Stimulated activated CD4-positive, alpha-beta T cell treated with anti-CD3 and anti-CD28 coated beads, Interleukin-4, amount 100 ng/mL, for 24 hours (primary cell): ENCODE measurements around the gene RNF14.
A peak's percentile ranks its signal among the peaks of the same experiment; 100 is the strongest.
"Not testable (repeated sequence)": the region's sequence is repeated elsewhere in the genome, so short reads cannot be mapped to it uniquely, and the experiment has no call there.

Source experiments
- DNase-seq: peaks from one replicate; pipeline ENCODE4 v3.0.0-alpha.2; 2020

The RNF14 gene

GRCh38 chr5:141968914-141969608 lies at the start of gene RNF14:
TSS of gene RNF14 (plus strand) at chr5:141969105. CDS start at chr5:141973589, 4,484 bp downstream.
- DNase-seq: peak; percentile 93

- no peak for DNase-seq
Measured at GRCh38 chr5:141919218-141920119, 49.4 kb upstream of the RNF14 start.

GRCh38 chr5:141920771-141921170 lies 48.1 kb upstream of the RNF14 start:
- DNase-seq: no peak

- not testable (repeated sequence) for DNase-seq
Measured at GRCh38 chr5:141922827-141923447, 46.0 kb upstream of the RNF14 start.

GRCh38 chr5:141923448-141924313 lies 45.2 kb upstream of the RNF14 start, which contains the start of gene DELE1:
TSS of gene DELE1 (plus strand) at chr5:141923871. CDS start at chr5:141923942, 71 bp downstream.
- peak; percentile 92 for DNase-seq

- DNase-seq: no peak
Measured at GRCh38 chr5:141926434-141926833, 42.5 kb upstream of the RNF14 start.

GRCh38 chr5:141928051-141928450 lies 40.9 kb upstream of the RNF14 start:
- no peak for DNase-seq

- DNase-seq: no peak
Measured at GRCh38 chr5:141929398-141930058, 39.4 kb upstream of the RNF14 start.

GRCh38 chr5:141931694-141932093 lies 37.2 kb upstream of the RNF14 start:
- no peak for DNase-seq

- DNase-seq: no peak
Measured at GRCh38 chr5:141933151-141933550, 35.8 kb upstream of the RNF14 start.

GRCh38 chr5:141934099-141934844 lies 34.6 kb upstream of the RNF14 start:
- no peak for DNase-seq

- DNase-seq: no peak
Measured at GRCh38 chr5:141935538-141935937, 33.4 kb upstream of the RNF14 start.

GRCh38 chr5:141940695-141941271 lies 28.1 kb upstream of the RNF14 start:
- DNase-seq: no peak

GRCh38 chr5:141941307-141941706 lies 27.6 kb upstream of the RNF14 start:
- no peak for DNase-seq

GRCh38 chr5:141941779-141942178 lies 27.1 kb upstream of the RNF14 start:
- DNase-seq: no peak

GRCh38 chr5:141942185-141942857 lies 26.6 kb upstream of the RNF14 start:
- DNase-seq: no peak

GRCh38 chr5:141944076-141944475 lies 24.8 kb upstream of the RNF14 start:
- no peak for DNase-seq

- no peak for DNase-seq
Measured at GRCh38 chr5:141945511-141946051, 23.3 kb upstream of the RNF14 start.

- DNase-seq: no peak
Measured at GRCh38 chr5:141947316-141947715, 21.6 kb upstream of the RNF14 start.

- DNase-seq: no peak
Measured at GRCh38 chr5:141948812-141949211, 20.1 kb upstream of the RNF14 start.
